Panc1 (cell line): ENCODE data around the gene CUX1. TPM values are rescaled to one million over a fixed set of nuclear protein-coding genes. Genes with fewer than 3 reads are reported as not detected.

Source experiments
- ATAC-seq: fragments of 200-7000 bp; cut with Tn5 transposase; 2 replicates; pipeline ENCODE4 v1.9.1; 2020; ENCODE audit warnings: mild to moderate bottlenecking, moderate library complexity
- BruUV-seq: library from RNA; stranded (reverse); fragments of 400-500 nt; replicated peaks from 2 replicates; lab custom pipeline; 2021; lab: Mats Ljungman, UMichigan
- CTCF ChIA-PET: fragments of 300-600 bp; sonication (Branson Sonifier 250); formaldehyde crosslinking; loops from one replicate; lab custom pipeline; 2022; ENCODE audit warnings: antibody characterized with exemption; lab: Charles Lee
- POLR2A ChIA-PET: fragments of 300-600 bp; sonication (Branson Sonifier 250); formaldehyde crosslinking; loops from one replicate; lab custom pipeline; 2022; ENCODE audit warnings: antibody characterized with exemption; lab: Charles Lee
- DNase-seq: peaks from one replicate; pipeline ENCODE4 v3.0.0-alpha.2; 2010; ENCODE audit warnings: low read depth, low spot score
- H3K27ac ChIP-seq: 2 replicates; pipeline ENCODE4 v1.5.1; 2011; ENCODE audit warnings: mild to moderate bottlenecking, low read length, inconsistent platforms
- H3K27me3 ChIP-seq: fragments of 200-500 bp; sonication (Bioruptor generic); 2 replicates; pipeline ENCODE4 v1.6.0; 2014; ENCODE audit warnings: low read length, inconsistent platforms; ENCODE audit not compliant: control insufficient read depth, insufficient read depth
- H3K36me3 ChIP-seq: fragments of 200-500 bp; sonication (Bioruptor generic); 2 replicates; pipeline ENCODE4 v1.5.1; 2014; ENCODE audit warnings: inconsistent platforms, mild to moderate bottlenecking, low read length, moderate library complexity; ENCODE audit not compliant: control insufficient read depth, insufficient read depth
- H3K4me1 ChIP-seq: 2 replicates; pipeline ENCODE4 v1.5.1; 2011; ENCODE audit warnings: inconsistent platforms, mild to moderate bottlenecking, low read length, moderate library complexity; ENCODE audit not compliant: control insufficient read depth, insufficient read depth
- H3K4me3 ChIP-seq, 2 experiments: 2 replicates each; pipeline ENCODE4 v1.5.1; 2011 to 2012; ENCODE audit warnings: low read depth in 2 of 2, low read length in 2 of 2, mild to moderate bottlenecking in 2 of 2, inconsistent platforms in 1 of 2, moderate library complexity in 1 of 2
- H3K9me3 ChIP-seq: fragments of 200-500 bp; sonication (Bioruptor generic); 2 replicates; pipeline ENCODE4 v1.5.1; 2014; ENCODE audit warnings: low read depth, mild to moderate bottlenecking, inconsistent platforms, low read length, moderate library complexity; ENCODE audit not compliant: control insufficient read depth, insufficient read depth
- POLR2AphosphoS5 ChIP-seq: IDR thresholded peaks from 2 replicates; pipeline ENCODE4 v1.6.1; 2012; ENCODE audit warnings: mild to moderate bottlenecking, low read depth, low read length, moderate library complexity
- SIN3A ChIP-seq: IDR thresholded peaks from 2 replicates; pipeline ENCODE4 v1.6.1; 2012; ENCODE audit warnings: low read depth, mild to moderate bottlenecking, low read length, moderate library complexity, borderline replicate concordance; ENCODE audit not compliant: insufficient read depth
- TCF7L2 ChIP-seq: IDR thresholded peaks from 2 replicates; pipeline ENCODE4 v1.6.1; 2011; ENCODE audit warnings: mild to moderate bottlenecking, low read depth, low read length, inconsistent platforms
- in situ Hi-C: cut with HindIII; loops from 2 replicates; pipeline ENCODE4 v1.10.0; 2016; ENCODE audit warnings: low sequenced_read_pairs, low pct_unique_long_range_greater_than_20kb
- intact Hi-C: fragments of 100-400 bp; cut with micrococcal nuclease; formaldehyde crosslinking; loops from one replicate; pipeline ENCODE4 v1.10.0; 2022; ENCODE audit not compliant: unreplicated experiment
- total RNA-seq: library from RNA; stranded (reverse); gene quantifications from one replicate; pipeline ENCODE4 v1.2.1, GENCODE V29; 2021; ENCODE audit not compliant: unreplicated experiment
- TF ChIP-seq, protein P1 (sequence below): fragments of 450-650 bp; IDR thresholded peaks from 2 replicates; pipeline ENCODE4 v1.5.1; 2017; ENCODE audit warnings: mild to moderate bottlenecking
- TF ChIP-seq, protein P2 (sequence below), 2 experiments: IDR thresholded peaks; 2 replicates each; pipeline ENCODE4 v1.6.1; 2011 to 2012; ENCODE audit warnings: low read depth in 2 of 2, control low read depth in 1 of 2, low read length in 1 of 2, mild to moderate bottlenecking in 1 of 2, moderate library complexity in 1 of 2; ENCODE audit not compliant: insufficient read depth in 1 of 2

Gene CUX1
- total RNA-seq, 1 experiment from 2014 or later, result 50.9 TPM

DNA sequence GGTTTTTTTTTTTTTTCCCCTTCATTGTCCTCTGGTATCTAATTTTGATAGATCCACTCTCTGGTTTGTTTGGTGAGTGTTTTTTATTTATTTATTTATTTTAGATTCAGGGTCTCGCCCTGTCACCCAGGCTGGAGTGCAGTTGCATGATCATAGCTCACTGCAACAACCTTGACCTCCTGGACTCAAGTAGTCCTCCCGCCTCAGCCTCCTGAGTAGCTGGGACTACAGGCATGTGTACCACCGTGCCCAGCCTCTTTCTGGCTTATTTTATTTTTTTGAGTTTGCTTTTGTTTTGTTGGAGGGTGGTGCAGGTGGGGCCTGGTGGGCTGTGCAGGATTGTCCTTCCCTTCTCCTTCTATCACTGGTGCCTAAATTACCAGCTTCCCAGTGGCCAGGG, 282.0 kb downstream of the CUX1 start:
- in situ Hi-C loops, result no loop called here
- no peaks in the 10 kb centered on the region for H3K27me3 ChIP-seq
- H3K4me3 ChIP-seq, result no peak overlapping the region
- no peak overlapping the region for H3K27ac ChIP-seq
- H3K9me3 ChIP-seq, result no peaks in the 10 kb centered on the region
- no peak for ATAC-seq
- ChIA-PET CTCF (interaction anchor here (0.6 kb wide), 1 partner anchor 75 kb away, joined by 3 read pairs; no protein-coding TSS in a partner anchor), POLR2A (no interaction called here)
- TF ChIP-seq POLR2AphosphoS5, result no peak
- no peak for TF ChIP-seq SIN3A
- no peak for TF ChIP-seq TCF7L2
- TF ChIP-seq, protein P1, sequence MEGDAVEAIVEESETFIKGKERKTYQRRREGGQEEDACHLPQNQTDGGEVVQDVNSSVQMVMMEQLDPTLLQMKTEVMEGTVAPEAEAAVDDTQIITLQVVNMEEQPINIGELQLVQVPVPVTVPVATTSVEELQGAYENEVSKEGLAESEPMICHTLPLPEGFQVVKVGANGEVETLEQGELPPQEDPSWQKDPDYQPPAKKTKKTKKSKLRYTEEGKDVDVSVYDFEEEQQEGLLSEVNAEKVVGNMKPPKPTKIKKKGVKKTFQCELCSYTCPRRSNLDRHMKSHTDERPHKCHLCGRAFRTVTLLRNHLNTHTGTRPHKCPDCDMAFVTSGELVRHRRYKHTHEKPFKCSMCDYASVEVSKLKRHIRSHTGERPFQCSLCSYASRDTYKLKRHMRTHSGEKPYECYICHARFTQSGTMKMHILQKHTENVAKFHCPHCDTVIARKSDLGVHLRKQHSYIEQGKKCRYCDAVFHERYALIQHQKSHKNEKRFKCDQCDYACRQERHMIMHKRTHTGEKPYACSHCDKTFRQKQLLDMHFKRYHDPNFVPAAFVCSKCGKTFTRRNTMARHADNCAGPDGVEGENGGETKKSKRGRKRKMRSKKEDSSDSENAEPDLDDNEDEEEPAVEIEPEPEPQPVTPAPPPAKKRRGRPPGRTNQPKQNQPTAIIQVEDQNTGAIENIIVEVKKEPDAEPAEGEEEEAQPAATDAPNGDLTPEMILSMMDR, result no peak
- TF ChIP-seq, protein P2, sequence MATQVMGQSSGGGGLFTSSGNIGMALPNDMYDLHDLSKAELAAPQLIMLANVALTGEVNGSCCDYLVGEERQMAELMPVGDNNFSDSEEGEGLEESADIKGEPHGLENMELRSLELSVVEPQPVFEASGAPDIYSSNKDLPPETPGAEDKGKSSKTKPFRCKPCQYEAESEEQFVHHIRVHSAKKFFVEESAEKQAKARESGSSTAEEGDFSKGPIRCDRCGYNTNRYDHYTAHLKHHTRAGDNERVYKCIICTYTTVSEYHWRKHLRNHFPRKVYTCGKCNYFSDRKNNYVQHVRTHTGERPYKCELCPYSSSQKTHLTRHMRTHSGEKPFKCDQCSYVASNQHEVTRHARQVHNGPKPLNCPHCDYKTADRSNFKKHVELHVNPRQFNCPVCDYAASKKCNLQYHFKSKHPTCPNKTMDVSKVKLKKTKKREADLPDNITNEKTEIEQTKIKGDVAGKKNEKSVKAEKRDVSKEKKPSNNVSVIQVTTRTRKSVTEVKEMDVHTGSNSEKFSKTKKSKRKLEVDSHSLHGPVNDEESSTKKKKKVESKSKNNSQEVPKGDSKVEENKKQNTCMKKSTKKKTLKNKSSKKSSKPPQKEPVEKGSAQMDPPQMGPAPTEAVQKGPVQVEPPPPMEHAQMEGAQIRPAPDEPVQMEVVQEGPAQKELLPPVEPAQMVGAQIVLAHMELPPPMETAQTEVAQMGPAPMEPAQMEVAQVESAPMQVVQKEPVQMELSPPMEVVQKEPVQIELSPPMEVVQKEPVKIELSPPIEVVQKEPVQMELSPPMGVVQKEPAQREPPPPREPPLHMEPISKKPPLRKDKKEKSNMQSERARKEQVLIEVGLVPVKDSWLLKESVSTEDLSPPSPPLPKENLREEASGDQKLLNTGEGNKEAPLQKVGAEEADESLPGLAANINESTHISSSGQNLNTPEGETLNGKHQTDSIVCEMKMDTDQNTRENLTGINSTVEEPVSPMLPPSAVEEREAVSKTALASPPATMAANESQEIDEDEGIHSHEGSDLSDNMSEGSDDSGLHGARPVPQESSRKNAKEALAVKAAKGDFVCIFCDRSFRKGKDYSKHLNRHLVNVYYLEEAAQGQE (IDR thresholded peaks at IDR 0.05; ENCODE audit: insufficient read depth in 1 of 2, low read depth in 2 of 2, low read length in 1 of 2), result no peak
- no peak for DNase-seq
- no TSS peak for BruUV-seq
- no peaks in the 10 kb centered on the region for H3K36me3 ChIP-seq
- intact Hi-C loops, result no loop called here
- H3K4me1 ChIP-seq, result no peaks in the 10 kb centered on the region

DNA sequence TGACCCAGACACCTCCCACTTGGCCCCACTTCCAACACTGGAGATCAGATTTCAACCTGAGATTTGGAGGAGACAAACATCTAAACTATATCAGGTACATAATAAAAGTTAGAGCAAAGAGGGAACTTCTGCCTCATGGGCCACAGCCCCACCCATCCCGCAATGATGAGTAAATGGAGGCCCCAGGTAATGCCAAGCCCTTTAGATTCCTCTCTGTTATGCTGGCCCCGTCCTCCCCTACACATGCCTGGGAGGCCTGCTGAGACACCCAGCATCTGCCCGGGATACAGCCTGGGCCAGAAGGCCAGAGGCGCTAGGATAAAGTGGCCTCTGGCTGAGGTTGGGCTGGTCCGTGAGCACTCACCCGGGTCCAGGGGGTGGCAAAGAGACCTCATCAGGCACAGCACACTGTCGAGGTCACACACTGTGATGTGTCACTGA, 283.7 kb downstream of the CUX1 start:
- Histone ChIP-seq H3K36me3 (no peaks in the 10 kb centered on the region), H3K4me3 (no peak overlapping the region), H3K4me1 (no peaks in the 10 kb centered on the region), H3K27ac (no peak overlapping the region), H3K9me3 (no peaks in the 10 kb centered on the region), H3K27me3 (no peaks in the 10 kb centered on the region)
- ChIA-PET CTCF (no interaction called here), POLR2A (no interaction called here)
- DNase-seq (no peak), ATAC-seq (no peak)
- in situ Hi-C loops (no loop called here), intact Hi-C loops (no loop called here)
- BruUV-seq, result no TSS peak
- TF ChIP-seq SIN3A (no peak), POLR2AphosphoS5 (no peak), TCF7L2 (no peak)
- TF ChIP-seq, protein P2 (IDR thresholded peaks at IDR 0.05; ENCODE audit: insufficient read depth in 1 of 2, low read depth in 2 of 2, low read length in 1 of 2), result no peak
- TF ChIP-seq, protein P1, result no peak
